Muscle of leg (tissue), 11 donors: ENCODE measurements around the gene EML1. TPM values are rescaled to one million over a fixed set of nuclear protein-coding genes. Genes with fewer than 3 reads are reported as not detected.

Experiments
- DNase-seq: peaks from one replicate; pipeline ENCODE4 v3.0.0; 2013
- H3K27ac ChIP-seq: one replicate; pipeline ENCODE4 v1.5.1; 2013; ENCODE audit warnings: mild to moderate bottlenecking, low read length, control low read depth
- H3K27me3 ChIP-seq: one replicate; pipeline ENCODE4 v1.6.1; 2013; ENCODE audit warnings: low read length; ENCODE audit not compliant: control insufficient read depth, insufficient read depth
- H3K36me3 ChIP-seq: one replicate; pipeline ENCODE4 v1.6.1; 2013; ENCODE audit warnings: low read length; ENCODE audit not compliant: control insufficient read depth, insufficient read depth
- H3K4me1 ChIP-seq: one replicate; pipeline ENCODE4 v1.6.1; 2013; ENCODE audit warnings: low read length; ENCODE audit not compliant: control insufficient read depth, insufficient read depth
- H3K4me3 ChIP-seq: one replicate; pipeline ENCODE4 v1.5.1; 2013; ENCODE audit warnings: low read length, control low read depth
- H3K9me3 ChIP-seq: replicated peaks from 2 replicates; pipeline ENCODE4 v1.6.1; 2013; ENCODE audit warnings: low read depth, low read length; ENCODE audit not compliant: control insufficient read depth
- WGBS: methylation state at CpG from one replicate; pipeline ENCODE4 v1.1.5; 2013; ENCODE audit warnings: missing lambda C conversion rate; ENCODE audit not compliant: insufficient coverage; 5-methylcytosine and 5-hydroxymethylcytosine counted together
- polyA plus RNA-seq, 8 donors: library from polyadenylated mRNA; unstranded; fragments of 120-200 nt; gene quantifications; one replicate each; pipeline versions ENCODE4 v1.2.1 to v1.2.3, GENCODE V29; 2013; ENCODE audit warnings: inconsistent platforms in 1 of 8, low replicate concordance in 1 of 8; ENCODE audit not compliant: insufficient read length in 8 of 8, insufficient read depth in 1 of 8
- total RNA-seq: library from RNA; stranded (reverse); fragments of 120-200 nt; gene quantifications from one replicate; pipeline ENCODE4 v1.2.4, GENCODE V29; 2013

The EML1 gene
- total and polyA plus RNA-seq, 9 donors, result 24.3 to 51.2 (median 42.2) TPM

GRCh38 chr14:99910337-99911309, 117.4 kb downstream of the EML1 start:
- WGBS, result 64% methylated on average over 5 of the region's 11 CpGs
- Histone ChIP-seq H3K4me1 (no peaks in the 10 kb centered on the region), H3K27ac (no peak overlapping the region), H3K9me3 (no peaks in the 10 kb centered on the region), H3K4me3 (no peak overlapping the region), H3K27me3 (no peaks in the 10 kb centered on the region), H3K36me3 (peaks cover 60% of the 10 kb centered on the region)
- no peak for DNase-seq

DNA sequence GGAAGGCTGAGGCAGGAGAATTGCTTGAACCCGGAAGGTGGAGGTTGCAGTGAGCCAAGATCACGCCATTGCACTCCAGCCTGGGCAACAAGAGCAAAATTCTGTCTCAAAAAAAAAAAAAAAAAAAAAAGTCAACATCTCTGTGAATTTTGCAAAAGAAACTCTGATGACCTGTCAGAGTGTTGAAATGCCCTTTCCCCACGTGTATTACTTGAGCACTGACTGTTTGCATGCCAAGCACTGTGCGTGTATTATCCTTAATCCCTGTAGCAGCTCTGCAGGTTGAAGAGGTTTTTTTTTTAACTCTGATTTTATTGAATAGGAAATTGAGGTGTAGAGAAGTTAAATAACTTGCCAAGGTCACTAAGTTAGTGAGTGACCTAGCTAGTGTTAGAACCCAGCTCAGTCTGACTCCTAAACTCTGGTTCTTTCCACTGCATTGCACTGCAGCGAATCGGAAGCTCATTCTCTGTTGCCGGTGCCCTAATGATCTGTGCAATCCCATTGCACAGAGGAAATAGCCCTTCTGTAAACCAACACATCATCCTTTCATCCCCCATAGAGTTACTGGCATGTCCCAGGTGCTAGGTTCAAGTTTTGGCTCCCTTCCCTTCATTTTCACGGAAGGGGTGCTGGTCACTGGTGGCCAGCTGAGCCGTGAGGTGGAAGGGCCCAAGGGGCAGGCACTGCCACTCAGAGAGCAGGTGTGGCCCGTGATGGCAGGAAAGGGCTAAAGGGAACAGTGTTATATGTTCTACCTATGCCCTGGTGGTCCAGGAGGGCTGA, 122.3 kb downstream of the EML1 start:
- Histone ChIP-seq H3K4me3 (no peak overlapping the region), H3K36me3 (peaks cover 51% of the 10 kb centered on the region), H3K27me3 (no peaks in the 10 kb centered on the region), H3K9me3 (no peaks in the 10 kb centered on the region), H3K27ac (no peak overlapping the region), H3K4me1 (no peaks in the 10 kb centered on the region)
- DNase-seq, result no peak
- 75% methylated on average over 8 of the region's 10 CpGs for WGBS

DNA sequence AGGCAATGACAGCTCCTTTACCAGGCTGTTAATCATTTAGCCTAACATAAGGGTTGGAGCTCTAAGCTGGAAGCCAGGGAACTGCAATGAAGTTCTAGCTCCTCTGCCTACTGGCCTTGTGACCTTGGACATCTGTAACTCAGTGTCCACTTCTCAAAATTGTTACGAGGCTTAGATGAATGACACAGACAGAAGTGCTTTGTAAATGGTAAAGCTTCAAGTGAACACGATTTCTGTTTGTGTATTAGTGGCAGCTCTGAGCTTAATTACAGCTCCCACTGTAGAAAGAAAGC, 122.8 kb downstream of the EML1 start:
- Histone ChIP-seq H3K27me3 (no peaks in the 10 kb centered on the region), H3K4me3 (no peak overlapping the region), H3K27ac (no peak overlapping the region), H3K36me3 (peaks cover 51% of the 10 kb centered on the region), H3K4me1 (no peaks in the 10 kb centered on the region), H3K9me3 (no peaks in the 10 kb centered on the region)
- no CpG with 5 or more reads among the region's 2 CpGs for WGBS
- DNase-seq, result no peak

- H3K4me3 ChIP-seq, result no peak overlapping the region
- no peaks in the 10 kb centered on the region for H3K4me1 ChIP-seq
- DNase-seq, result no peak
- H3K36me3 ChIP-seq, result peaks cover 47% of the 10 kb centered on the region
- no peak overlapping the region for H3K27ac ChIP-seq
- WGBS, result no CpG with 5 or more reads among the region's 6 CpGs
- no peaks in the 10 kb centered on the region for H3K9me3 ChIP-seq
- no peaks in the 10 kb centered on the region for H3K27me3 ChIP-seq
Observed at GRCh38 chr14:99918781-99919180, 125.6 kb downstream of the EML1 start.

GRCh38 chr14:99921425-99921824, 128.2 kb downstream of the EML1 start:
- WGBS, result 83% methylated on average over 1 of the region's 4 CpGs
- H3K9me3 ChIP-seq, result no peaks in the 10 kb centered on the region
- H3K4me1 ChIP-seq, result no peaks in the 10 kb centered on the region
- no peak overlapping the region for H3K4me3 ChIP-seq
- DNase-seq, result no peak
- no peaks in the 10 kb centered on the region for H3K27me3 ChIP-seq
- H3K36me3 ChIP-seq, result peaks cover 35% of the 10 kb centered on the region
- no peak overlapping the region for H3K27ac ChIP-seq

DNA sequence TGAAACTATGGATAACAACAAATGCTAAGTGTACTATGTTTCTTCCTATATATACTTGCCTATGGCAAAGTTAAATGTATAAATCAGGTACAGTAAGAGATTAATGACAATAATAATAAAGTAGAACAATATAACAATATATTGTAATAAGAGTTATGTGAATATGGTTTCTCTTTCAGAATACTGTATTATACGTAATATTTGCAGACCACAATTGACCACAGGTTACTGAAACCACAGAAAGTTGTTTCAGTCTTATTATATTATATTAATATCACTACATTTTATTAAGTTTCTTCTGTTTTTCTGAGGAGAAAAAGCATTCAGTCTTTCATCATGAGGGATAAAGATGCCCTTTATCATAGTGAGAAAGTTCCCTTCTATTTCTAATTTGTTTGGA, 131.2 kb downstream of the EML1 start:
- Histone ChIP-seq H3K27ac (no peak overlapping the region), H3K4me1 (no peaks in the 10 kb centered on the region), H3K4me3 (no peak overlapping the region), H3K9me3 (no peaks in the 10 kb centered on the region), H3K27me3 (no peaks in the 10 kb centered on the region), H3K36me3 (peaks cover 14% of the 10 kb centered on the region)
- DNase-seq, result no peak
- WGBS, result no CpG with 5 or more reads among the region's 1 CpG

- Histone ChIP-seq H3K9me3 (no peaks in the 10 kb centered on the region), H3K27me3 (no peaks in the 10 kb centered on the region), H3K4me1 (no peaks in the 10 kb centered on the region), H3K36me3 (peaks cover 11% of the 10 kb centered on the region), H3K27ac (no peak overlapping the region), H3K4me3 (no peak overlapping the region)
- DNase-seq, result no peak
- 100% methylated on average over 6 of the region's 7 CpGs for WGBS
Observed at GRCh38 chr14:99925471-99925870, 132.3 kb downstream of the EML1 start.

DNA sequence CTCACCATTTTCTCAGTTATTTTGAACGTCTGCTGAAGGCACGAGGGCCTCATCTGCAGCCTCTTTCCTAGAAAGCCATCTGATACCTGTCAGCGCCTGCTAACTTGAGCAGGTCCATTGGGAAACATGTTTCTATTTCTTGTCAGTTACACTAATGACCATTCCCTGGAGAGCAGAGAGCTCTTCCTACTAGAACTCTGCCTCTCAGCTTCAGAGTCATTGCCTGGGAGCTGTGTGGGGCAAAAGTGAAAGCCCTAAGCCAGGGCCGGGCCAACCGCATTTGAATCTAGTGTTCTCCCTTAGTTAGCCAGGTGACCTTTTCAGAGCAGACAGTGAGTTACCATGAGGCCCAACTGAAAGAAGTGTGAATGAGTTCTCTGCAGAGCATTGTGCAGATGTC, 135.8 kb downstream of the EML1 start:
- 40% methylated on average over 2 of the region's 5 CpGs for WGBS
- Histone ChIP-seq H3K27ac (no peak overlapping the region), H3K36me3 (peaks cover 3% of the 10 kb centered on the region), H3K27me3 (no peaks in the 10 kb centered on the region), H3K4me3 (no peak overlapping the region), H3K9me3 (no peaks in the 10 kb centered on the region), H3K4me1 (no peaks in the 10 kb centered on the region)
- peak; percentile 30 for DNase-seq

GRCh38 chr14:99929601-99930000, 136.4 kb downstream of the EML1 start:
- no peaks in the 10 kb centered on the region for H3K4me1 ChIP-seq
- no peaks in the 10 kb centered on the region for H3K27me3 ChIP-seq
- H3K4me3 ChIP-seq, result no peak overlapping the region
- no peaks in the 10 kb centered on the region for H3K9me3 ChIP-seq
- no peak overlapping the region for H3K27ac ChIP-seq
- 90% methylated on average over 3 of the region's 6 CpGs for WGBS
- no peak for DNase-seq
- peaks cover 3% of the 10 kb centered on the region for H3K36me3 ChIP-seq

- H3K36me3 ChIP-seq, result peaks cover 2% of the 10 kb centered on the region
- no peak for DNase-seq
- no peaks in the 10 kb centered on the region for H3K9me3 ChIP-seq
- H3K4me3 ChIP-seq, result no peak overlapping the region
- H3K27me3 ChIP-seq, result no peaks in the 10 kb centered on the region
- H3K27ac ChIP-seq, result no peak overlapping the region
- H3K4me1 ChIP-seq, result no peaks in the 10 kb centered on the region
- 71% methylated on average over 2 of the region's 6 CpGs for WGBS
Observed at GRCh38 chr14:99930420-99931274, 137.4 kb downstream of the EML1 start.
